PC-3 (cell line): ENCODE measurements around the gene PDZRN3.

Experiments
- EZH2 ChIP-seq: fragments of 300-600 bp; sonication (generic); IDR thresholded peaks from one replicate; pipeline ENCODE4 v1.6.1; 2017; ENCODE audit warnings: antibody characterized with exemption, mild to moderate bottlenecking, low read length; ENCODE audit not compliant: unreplicated experiment
- EZH2phosphoT487 ChIP-seq: fragments of 300-600 bp; sonication (generic); IDR thresholded peaks from 2 replicates; pipeline ENCODE4 v1.6.1; 2018; ENCODE audit warnings: mild to moderate bottlenecking, antibody characterized with exemption, low read length, borderline replicate concordance
- TF ChIP-seq, protein P1 (sequence below): fragments of 300-600 bp; sonication (generic); conservative IDR thresholded peaks from 2 replicates; pipeline ENCODE4 v1.5.1; 2017; ENCODE audit warnings: antibody characterized with exemption, low read depth, mild to moderate bottlenecking, low read length

DNA sequence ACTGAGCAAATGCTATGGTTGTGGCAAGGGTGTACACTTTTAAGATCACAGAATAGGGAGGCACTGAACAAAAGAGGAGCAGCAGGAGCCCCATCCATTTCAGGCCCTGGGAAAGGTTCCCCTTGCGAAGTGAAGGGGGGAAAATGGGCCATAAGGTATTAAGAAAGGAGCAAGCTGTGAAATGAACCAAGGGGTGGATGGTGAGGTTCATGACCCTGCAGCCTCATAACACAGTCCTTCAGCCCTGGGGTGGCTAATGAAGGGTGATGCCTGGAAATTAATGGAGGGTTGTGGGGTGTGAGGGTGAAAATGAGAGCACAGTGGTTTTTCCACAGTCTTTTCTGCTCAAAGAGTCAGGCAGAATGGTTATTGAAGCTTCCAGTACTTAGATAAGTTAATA, 150.1 kb downstream of the PDZRN3 start:
- no peak for TF ChIP-seq EZH2
- TF ChIP-seq, protein P1, sequence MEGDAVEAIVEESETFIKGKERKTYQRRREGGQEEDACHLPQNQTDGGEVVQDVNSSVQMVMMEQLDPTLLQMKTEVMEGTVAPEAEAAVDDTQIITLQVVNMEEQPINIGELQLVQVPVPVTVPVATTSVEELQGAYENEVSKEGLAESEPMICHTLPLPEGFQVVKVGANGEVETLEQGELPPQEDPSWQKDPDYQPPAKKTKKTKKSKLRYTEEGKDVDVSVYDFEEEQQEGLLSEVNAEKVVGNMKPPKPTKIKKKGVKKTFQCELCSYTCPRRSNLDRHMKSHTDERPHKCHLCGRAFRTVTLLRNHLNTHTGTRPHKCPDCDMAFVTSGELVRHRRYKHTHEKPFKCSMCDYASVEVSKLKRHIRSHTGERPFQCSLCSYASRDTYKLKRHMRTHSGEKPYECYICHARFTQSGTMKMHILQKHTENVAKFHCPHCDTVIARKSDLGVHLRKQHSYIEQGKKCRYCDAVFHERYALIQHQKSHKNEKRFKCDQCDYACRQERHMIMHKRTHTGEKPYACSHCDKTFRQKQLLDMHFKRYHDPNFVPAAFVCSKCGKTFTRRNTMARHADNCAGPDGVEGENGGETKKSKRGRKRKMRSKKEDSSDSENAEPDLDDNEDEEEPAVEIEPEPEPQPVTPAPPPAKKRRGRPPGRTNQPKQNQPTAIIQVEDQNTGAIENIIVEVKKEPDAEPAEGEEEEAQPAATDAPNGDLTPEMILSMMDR: no peak
- TF ChIP-seq EZH2phosphoT487: no peak
